Cardiac muscle cell (in vitro differentiated cells and primary cell): ENCODE measurements around the gene AADAT. TPM values are rescaled to one million over a fixed set of nuclear protein-coding genes. Genes with fewer than 3 reads are reported as not detected.
"Not testable (repeated sequence)": the region's sequence is repeated elsewhere in the genome, so short reads cannot be mapped to it uniquely, and the experiment has no call there.

ENCODE experiments used
- DNase-seq, 2 donors: peaks; one replicate each; pipeline versions ENCODE4 v3.0.0 to v3.0.0-alpha.2; 2010 to 2017; ENCODE audit warnings: low read depth in 1 of 2, low spot score in 1 of 2
- H3K27ac ChIP-seq: fragments of 200-600 bp; sonication (generic); 2 replicates; pipeline ENCODE4 v1.5.1; 2016
- H3K27me3 ChIP-seq: fragments of 200-600 bp; sonication (generic); 2 replicates; pipeline ENCODE4 v1.6.0; 2016; ENCODE audit warnings: control low read depth
- H3K36me3 ChIP-seq: fragments of 200-600 bp; sonication (generic); 2 replicates; pipeline ENCODE4 v1.5.1; 2016; ENCODE audit warnings: control low read depth
- H3K4me1 ChIP-seq: fragments of 200-600 bp; sonication (generic); 2 replicates; pipeline ENCODE4 v1.8.1; 2017; ENCODE audit warnings: low read depth, mild to moderate bottlenecking, mixed run types
- H3K4me3 ChIP-seq: fragments of 200-600 bp; sonication (generic); 2 replicates; pipeline ENCODE4 v1.5.1; 2016; ENCODE audit warnings: mild to moderate bottlenecking
- H3K9me3 ChIP-seq: fragments of 200-600 bp; sonication (generic); 2 replicates; pipeline ENCODE4 v1.5.1; 2017; ENCODE audit warnings: low read depth, mild to moderate bottlenecking, control low read depth
- polyA plus RNA-seq: library from polyadenylated mRNA; unstranded; fragments of >200 nt; fragmentation: Nextera tagmentation; extraction: Ambion mirVana; gene quantifications from 2 replicates; pipeline ENCODE4 v1.2.1, GENCODE V29; 2016
- total RNA-seq: library from RNA; depleted of rRNA; stranded (reverse); fragments of >200 nt; gene quantifications from 2 replicates; pipeline ENCODE4 v1.2.3, GENCODE V29; 2016
- TF ChIP-seq, protein P1 (sequence below): IDR thresholded peaks from 2 replicates; pipeline ENCODE4 v1.5.1; 2012; ENCODE audit warnings: low read depth, mild to moderate bottlenecking, low read length

The AADAT gene
- total and polyA plus RNA-seq, 2 experiments from 2014 or later = 10.2 to 19.6 TPM

DNA sequence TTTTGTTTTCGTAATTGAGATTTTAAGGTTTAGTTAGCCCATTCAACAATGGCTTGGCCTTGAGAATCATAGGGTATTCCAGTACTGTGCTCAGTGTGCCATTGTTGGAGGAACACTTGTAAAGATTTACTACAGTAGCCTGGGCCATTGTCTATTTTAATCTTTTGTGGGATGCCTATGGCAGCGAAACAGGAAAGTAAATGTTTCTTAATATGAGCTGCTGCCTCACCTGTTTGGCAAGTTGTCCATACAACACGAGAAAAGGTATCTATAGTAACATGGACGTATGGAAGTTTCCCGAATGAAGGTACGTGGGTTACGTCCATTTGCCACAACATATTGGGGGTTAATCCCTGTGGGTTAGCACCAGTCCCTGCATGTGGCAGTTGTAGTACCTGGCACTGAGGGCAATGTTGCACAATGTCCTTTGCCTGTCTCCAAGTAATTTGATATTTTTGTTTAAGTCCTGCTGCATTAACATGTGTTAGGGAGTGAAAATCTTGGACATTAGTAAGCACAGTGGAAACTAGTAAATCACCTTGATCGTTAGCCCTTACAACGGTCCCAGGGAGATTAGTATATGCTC lies 38.6 kb upstream of the AADAT start:
- Histone ChIP-seq H3K27me3 (no peaks in the 10 kb centered on the region), H3K4me3 (no peak overlapping the region), H3K36me3 (no peaks in the 10 kb centered on the region), H3K9me3 (no peaks in the 10 kb centered on the region), H3K27ac (no peak overlapping the region), H3K4me1 (no peaks in the 10 kb centered on the region)
- no peak for DNase-seq
- TF ChIP-seq, protein P1, sequence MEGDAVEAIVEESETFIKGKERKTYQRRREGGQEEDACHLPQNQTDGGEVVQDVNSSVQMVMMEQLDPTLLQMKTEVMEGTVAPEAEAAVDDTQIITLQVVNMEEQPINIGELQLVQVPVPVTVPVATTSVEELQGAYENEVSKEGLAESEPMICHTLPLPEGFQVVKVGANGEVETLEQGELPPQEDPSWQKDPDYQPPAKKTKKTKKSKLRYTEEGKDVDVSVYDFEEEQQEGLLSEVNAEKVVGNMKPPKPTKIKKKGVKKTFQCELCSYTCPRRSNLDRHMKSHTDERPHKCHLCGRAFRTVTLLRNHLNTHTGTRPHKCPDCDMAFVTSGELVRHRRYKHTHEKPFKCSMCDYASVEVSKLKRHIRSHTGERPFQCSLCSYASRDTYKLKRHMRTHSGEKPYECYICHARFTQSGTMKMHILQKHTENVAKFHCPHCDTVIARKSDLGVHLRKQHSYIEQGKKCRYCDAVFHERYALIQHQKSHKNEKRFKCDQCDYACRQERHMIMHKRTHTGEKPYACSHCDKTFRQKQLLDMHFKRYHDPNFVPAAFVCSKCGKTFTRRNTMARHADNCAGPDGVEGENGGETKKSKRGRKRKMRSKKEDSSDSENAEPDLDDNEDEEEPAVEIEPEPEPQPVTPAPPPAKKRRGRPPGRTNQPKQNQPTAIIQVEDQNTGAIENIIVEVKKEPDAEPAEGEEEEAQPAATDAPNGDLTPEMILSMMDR = no peak

DNA sequence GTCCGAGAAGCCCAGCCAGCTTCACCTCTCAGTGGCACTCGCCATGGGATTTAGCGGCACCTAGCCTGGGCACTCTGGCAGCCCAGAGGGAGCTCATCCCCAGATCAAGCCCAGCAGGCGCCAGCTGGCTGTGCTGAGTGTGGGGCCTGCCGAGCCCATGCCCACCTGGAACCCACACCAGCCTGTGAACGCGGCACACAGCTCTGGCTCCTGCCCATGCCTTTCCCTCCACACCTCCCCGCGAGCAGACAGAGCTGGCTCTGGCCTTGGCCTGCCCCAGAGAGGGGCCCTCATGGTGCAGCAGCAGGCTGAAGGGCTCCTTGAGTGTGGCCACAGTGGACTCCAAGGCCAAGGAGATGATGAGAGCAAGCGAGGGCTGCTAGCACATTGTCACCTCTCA lies 38.0 kb upstream of the AADAT start:
- no peaks in the 10 kb centered on the region for H3K9me3 ChIP-seq

DNA sequence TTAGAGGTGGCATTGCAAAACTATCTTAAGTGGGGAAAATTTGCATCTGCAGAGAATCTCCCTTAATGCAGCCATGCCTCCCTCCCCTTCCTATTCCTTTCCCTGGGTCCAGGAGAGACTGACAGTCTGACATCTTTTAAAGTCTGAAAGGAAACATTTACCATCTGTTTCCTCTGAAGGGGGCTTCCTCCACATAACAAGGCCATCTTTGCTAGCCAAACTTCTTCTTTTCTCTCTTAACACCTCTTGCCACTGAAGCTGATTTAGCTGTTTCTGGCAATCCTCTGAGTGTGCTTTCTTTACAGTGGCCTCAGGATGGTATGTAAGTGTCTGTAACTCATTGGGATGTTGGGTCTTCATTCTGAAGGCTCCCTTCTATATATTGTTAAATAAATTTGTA lies 34.6 kb upstream of the AADAT start:
- TF ChIP-seq, protein P1 = no peak
- Histone ChIP-seq H3K4me1 (no peaks in the 10 kb centered on the region), H3K27ac (no peak overlapping the region), H3K4me3 (no peak overlapping the region), H3K36me3 (no peaks in the 10 kb centered on the region), H3K27me3 (no peaks in the 10 kb centered on the region), H3K9me3 (no peaks in the 10 kb centered on the region)
- no peak for DNase-seq

More for the DNA sequence above, 38.0 kb upstream of the AADAT start:
- no peaks in the 10 kb centered on the region for H3K27me3 ChIP-seq
- no peak for DNase-seq
- H3K27ac ChIP-seq = no peak overlapping the region
- H3K4me3 ChIP-seq = no peak overlapping the region
- H3K4me1 ChIP-seq = no peaks in the 10 kb centered on the region
- TF ChIP-seq, protein P1 = no peak
- H3K36me3 ChIP-seq = no peaks in the 10 kb centered on the region

DNA sequence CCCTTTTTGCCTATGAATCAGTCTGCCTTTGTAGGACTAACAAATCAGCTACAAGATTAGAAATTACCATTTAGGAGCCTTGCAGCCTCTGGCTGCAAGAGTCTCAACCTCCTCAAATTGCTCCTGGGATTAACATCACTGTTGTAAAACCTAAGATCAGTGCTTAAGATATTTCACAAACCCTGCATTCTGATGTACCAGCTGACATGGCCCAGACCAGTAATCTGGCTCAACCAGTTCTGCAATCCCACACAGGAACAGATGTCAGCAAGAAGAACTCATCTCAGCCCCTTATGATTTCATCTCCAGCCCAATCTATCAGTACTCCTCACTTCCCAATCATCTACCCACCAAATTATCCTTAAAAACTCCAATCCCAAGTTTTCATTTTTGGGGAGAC lies 32.5 kb upstream of the AADAT start:
- Histone ChIP-seq H3K36me3 (no peaks in the 10 kb centered on the region), H3K4me3 (no peak overlapping the region), H3K27me3 (no peaks in the 10 kb centered on the region), H3K9me3 (no peaks in the 10 kb centered on the region), H3K27ac (no peak overlapping the region), H3K4me1 (no peaks in the 10 kb centered on the region)
- DNase-seq = no peak
- TF ChIP-seq, protein P1 = no peak

DNA sequence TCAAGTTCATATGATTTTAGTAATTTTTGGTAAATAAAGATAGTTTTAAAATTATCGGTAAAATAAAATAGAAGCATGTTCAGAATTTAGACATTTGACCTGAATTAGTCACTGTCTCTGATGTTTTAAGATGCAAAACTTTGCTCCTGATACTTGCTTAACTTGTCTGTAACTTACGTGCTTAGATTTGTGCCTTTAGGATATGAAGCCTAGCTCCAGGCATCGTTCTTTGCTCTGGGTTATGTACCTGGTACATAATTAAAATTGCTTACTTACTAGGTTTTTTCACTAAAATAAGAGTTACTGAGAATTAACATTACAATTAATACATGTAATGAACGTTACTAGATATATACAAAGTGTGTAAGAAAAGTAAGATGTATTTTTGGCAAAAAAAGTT lies 24.9 kb upstream of the AADAT start:
- H3K4me1 ChIP-seq = peaks cover 17% of the 10 kb centered on the region
- no peaks in the 10 kb centered on the region for H3K27me3 ChIP-seq
- no peaks in the 10 kb centered on the region for H3K36me3 ChIP-seq
- no peak overlapping the region for H3K4me3 ChIP-seq
- no peak overlapping the region for H3K27ac ChIP-seq
- H3K9me3 ChIP-seq = no peaks in the 10 kb centered on the region
- TF ChIP-seq, protein P1 = no peak
- no peak for DNase-seq

DNA sequence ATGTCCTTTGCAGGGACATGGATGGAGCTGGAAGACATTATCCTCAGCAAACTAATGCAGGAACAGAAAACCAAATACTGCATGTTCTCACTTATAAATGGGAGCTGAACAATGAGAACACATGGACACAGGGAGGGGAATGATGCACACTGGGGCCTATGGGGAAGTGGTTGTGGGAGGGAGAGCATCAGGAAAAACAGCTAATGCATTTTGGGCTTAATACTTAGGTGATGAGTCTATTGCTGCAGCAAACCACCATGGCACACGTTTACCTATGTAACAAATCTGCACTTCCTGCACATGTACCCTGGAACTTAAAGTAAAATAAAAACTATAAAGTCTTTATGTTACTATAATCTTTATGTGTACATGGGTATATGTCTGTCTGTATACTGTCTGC lies 24.4 kb upstream of the AADAT start:
- not testable (repeated sequence) for H3K4me3 ChIP-seq, H3K36me3 ChIP-seq, H3K9me3 ChIP-seq, DNase-seq, H3K27me3 ChIP-seq, H3K27ac ChIP-seq
- H3K4me1 ChIP-seq = peaks cover 17% of the 10 kb centered on the region
